NB4 (cell line): Measurements from ENCODE around the gene OR4K14.

Experiments
- MYC ChIP-seq: IDR thresholded peaks from 2 replicates; pipeline ENCODE4 v1.6.1; 2011; ENCODE audit warnings: low read depth, low read length
- POLR2A ChIP-seq: IDR thresholded peaks from 2 replicates; pipeline ENCODE4 v1.6.1; 2011; ENCODE audit warnings: mild to moderate bottlenecking; ENCODE audit not compliant: insufficient read length; ENCODE audit errors: extremely low read depth
- TF ChIP-seq, protein P1 (sequence below): IDR thresholded peaks from one replicate; pipeline ENCODE4 v1.5.1; 2012; ENCODE audit warnings: low read depth, low read length
- TF ChIP-seq, protein P2 (sequence below): IDR thresholded peaks from 2 replicates; pipeline ENCODE4 v1.6.1; 2011; ENCODE audit warnings: low read depth, low read length

GRCh38 chr14:19993438-19993837 is 25.7 kb downstream of the OR4K14 start:
- TF ChIP-seq, protein P1, sequence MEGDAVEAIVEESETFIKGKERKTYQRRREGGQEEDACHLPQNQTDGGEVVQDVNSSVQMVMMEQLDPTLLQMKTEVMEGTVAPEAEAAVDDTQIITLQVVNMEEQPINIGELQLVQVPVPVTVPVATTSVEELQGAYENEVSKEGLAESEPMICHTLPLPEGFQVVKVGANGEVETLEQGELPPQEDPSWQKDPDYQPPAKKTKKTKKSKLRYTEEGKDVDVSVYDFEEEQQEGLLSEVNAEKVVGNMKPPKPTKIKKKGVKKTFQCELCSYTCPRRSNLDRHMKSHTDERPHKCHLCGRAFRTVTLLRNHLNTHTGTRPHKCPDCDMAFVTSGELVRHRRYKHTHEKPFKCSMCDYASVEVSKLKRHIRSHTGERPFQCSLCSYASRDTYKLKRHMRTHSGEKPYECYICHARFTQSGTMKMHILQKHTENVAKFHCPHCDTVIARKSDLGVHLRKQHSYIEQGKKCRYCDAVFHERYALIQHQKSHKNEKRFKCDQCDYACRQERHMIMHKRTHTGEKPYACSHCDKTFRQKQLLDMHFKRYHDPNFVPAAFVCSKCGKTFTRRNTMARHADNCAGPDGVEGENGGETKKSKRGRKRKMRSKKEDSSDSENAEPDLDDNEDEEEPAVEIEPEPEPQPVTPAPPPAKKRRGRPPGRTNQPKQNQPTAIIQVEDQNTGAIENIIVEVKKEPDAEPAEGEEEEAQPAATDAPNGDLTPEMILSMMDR: no peak
- TF ChIP-seq POLR2A (no peak), MYC (no peak)
- TF ChIP-seq, protein P2, sequence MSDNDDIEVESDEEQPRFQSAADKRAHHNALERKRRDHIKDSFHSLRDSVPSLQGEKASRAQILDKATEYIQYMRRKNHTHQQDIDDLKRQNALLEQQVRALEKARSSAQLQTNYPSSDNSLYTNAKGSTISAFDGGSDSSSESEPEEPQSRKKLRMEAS: no peak
